DND-41 (cell line): Measurements from ENCODE around the gene MGAT4A.

Experiments used
- ATAC-seq: fragments of 200-7000 bp; cut with Tn5 transposase; 3 replicates; pipeline ENCODE4 v1.9.1; 2021; ENCODE audit warnings: low read depth; ENCODE audit not compliant: insufficient read depth
- DNase-seq: peaks from one replicate; pipeline ENCODE4 v3.0.0-alpha.2; 2020
- H2AFZ ChIP-seq: 2 replicates; pipeline ENCODE4 v1.6.0; 2012; ENCODE audit warnings: low read depth, low read length
- H3K27ac ChIP-seq: 2 replicates; pipeline ENCODE4 v1.5.1; 2012; ENCODE audit warnings: low read length, inconsistent platforms
- H3K27me3 ChIP-seq: fragments of 200-600 bp; sonication (generic); 2 replicates; pipeline ENCODE4 v1.6.0; 2012; ENCODE audit warnings: low read length, mild to moderate bottlenecking, inconsistent platforms; ENCODE audit not compliant: insufficient read depth, poor library complexity
- H3K36me3 ChIP-seq: 2 replicates; pipeline ENCODE4 v1.5.1; 2012; ENCODE audit warnings: low read length, inconsistent platforms; ENCODE audit not compliant: insufficient read depth
- H3K4me1 ChIP-seq: 2 replicates; pipeline ENCODE4 v1.5.1; 2012; ENCODE audit warnings: mild to moderate bottlenecking, low read length; ENCODE audit not compliant: insufficient read depth
- H3K4me2 ChIP-seq: 2 replicates; pipeline ENCODE4 v1.6.0; 2012; ENCODE audit warnings: mild to moderate bottlenecking, moderate library complexity, low read length, inconsistent platforms; ENCODE audit not compliant: insufficient read depth
- H3K4me3 ChIP-seq, 2 experiments: fragments of 200-600 bp in 1 of 2; shearing (Covaris generic) in 1 of 2; 2 replicates each; pipeline ENCODE4 v1.5.1; 2012 to 2016; ENCODE audit warnings: inconsistent platforms in 2 of 2, low read length in 2 of 2, mild to moderate bottlenecking in 2 of 2, low read depth in 1 of 2, moderate library complexity in 1 of 2
- H3K79me2 ChIP-seq: 2 replicates; pipeline ENCODE4 v1.6.0; 2012; ENCODE audit warnings: low read length, inconsistent platforms; ENCODE audit not compliant: insufficient read depth
- H3K9ac ChIP-seq: 2 replicates; pipeline ENCODE4 v1.6.0; 2012; ENCODE audit warnings: low read depth, mild to moderate bottlenecking, inconsistent platforms, low read length, moderate library complexity
- H3K9me3 ChIP-seq: 2 replicates; pipeline ENCODE4 v1.5.1; 2012; ENCODE audit warnings: low read length, moderate library complexity, mild to moderate bottlenecking, inconsistent platforms; ENCODE audit not compliant: insufficient read depth, severe bottlenecking
- H4K20me1 ChIP-seq: 2 replicates; pipeline ENCODE4 v1.6.0; 2012; ENCODE audit warnings: low read length; ENCODE audit not compliant: insufficient read depth
- EZH2 ChIP-seq: IDR thresholded peaks from 3 replicates; pipeline ENCODE4 v1.6.1; 2012; ENCODE audit warnings: borderline replicate concordance, low read depth, mild to moderate bottlenecking, moderate library complexity, low read length, inconsistent platforms; ENCODE audit not compliant: severe bottlenecking
- TF ChIP-seq, protein P1 (sequence below): IDR thresholded peaks from 2 replicates; pipeline ENCODE4 v1.5.1; 2012; ENCODE audit warnings: borderline replicate concordance, low read length, moderate library complexity, mild to moderate bottlenecking; ENCODE audit not compliant: poor library complexity, severe bottlenecking; ENCODE audit errors: extremely low read depth

MGAT4A gene

DNA sequence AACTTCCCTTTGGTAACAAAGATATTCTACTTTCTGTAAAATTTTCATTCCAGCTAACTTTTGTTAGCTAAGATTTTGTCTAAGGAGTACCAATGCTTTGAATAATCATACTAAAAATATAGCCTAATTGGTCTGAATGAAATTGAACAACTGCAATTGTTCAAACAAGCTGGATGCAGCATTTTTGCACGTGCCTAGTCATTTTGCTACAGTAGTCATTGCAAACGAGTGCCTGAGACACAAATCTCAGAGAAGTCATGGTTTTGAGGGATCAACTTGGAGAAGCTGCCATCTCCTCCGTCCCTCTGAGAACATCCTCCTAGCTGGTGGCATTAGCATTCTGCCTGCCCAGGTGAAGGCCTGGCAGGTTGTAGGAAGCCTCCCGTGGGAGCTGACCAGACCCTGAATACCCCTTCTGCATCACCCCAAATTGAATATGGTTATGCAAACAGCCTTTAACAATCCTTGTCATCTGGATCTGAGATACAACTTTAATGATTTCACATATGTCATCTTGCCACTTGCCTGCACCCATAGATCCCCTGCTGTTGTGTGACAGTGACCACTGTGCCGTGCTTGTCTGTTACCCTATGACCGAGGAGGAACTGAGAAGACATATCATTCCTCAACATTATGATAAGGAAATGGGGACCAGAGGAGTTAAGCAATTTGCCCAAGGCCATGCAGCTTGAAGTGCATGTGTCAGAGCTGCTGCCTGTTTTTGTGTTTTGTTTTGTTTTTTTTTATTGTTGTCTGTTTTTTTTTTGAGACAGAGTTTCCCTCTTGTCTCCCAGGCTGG lies 29.1 kb upstream of the MGAT4A start:
- DNase-seq (no peak), ATAC-seq (no peak)
- H2AFZ ChIP-seq = no peak overlapping the region
- peaks cover 11% of the 10 kb centered on the region for H3K36me3 ChIP-seq
- H3K9ac ChIP-seq = peak overlapping the region; percentile 56; the same call in 1 of the 2 replicates
- H4K20me1 ChIP-seq = no peaks in the 10 kb centered on the region
- peak overlapping the region; percentile 91 for H3K27ac ChIP-seq
- H3K9me3 ChIP-seq = no peaks in the 10 kb centered on the region
- TF ChIP-seq, protein P1, sequence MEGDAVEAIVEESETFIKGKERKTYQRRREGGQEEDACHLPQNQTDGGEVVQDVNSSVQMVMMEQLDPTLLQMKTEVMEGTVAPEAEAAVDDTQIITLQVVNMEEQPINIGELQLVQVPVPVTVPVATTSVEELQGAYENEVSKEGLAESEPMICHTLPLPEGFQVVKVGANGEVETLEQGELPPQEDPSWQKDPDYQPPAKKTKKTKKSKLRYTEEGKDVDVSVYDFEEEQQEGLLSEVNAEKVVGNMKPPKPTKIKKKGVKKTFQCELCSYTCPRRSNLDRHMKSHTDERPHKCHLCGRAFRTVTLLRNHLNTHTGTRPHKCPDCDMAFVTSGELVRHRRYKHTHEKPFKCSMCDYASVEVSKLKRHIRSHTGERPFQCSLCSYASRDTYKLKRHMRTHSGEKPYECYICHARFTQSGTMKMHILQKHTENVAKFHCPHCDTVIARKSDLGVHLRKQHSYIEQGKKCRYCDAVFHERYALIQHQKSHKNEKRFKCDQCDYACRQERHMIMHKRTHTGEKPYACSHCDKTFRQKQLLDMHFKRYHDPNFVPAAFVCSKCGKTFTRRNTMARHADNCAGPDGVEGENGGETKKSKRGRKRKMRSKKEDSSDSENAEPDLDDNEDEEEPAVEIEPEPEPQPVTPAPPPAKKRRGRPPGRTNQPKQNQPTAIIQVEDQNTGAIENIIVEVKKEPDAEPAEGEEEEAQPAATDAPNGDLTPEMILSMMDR = no peak
- no peak for TF ChIP-seq EZH2
- H3K4me3 ChIP-seq = no peak overlapping the region
- no peaks in the 10 kb centered on the region for H3K79me2 ChIP-seq
- H3K4me2 ChIP-seq = no peak overlapping the region
- no peaks in the 10 kb centered on the region for H3K27me3 ChIP-seq
- H3K4me1 ChIP-seq = peaks cover 75% of the 10 kb centered on the region

GRCh38 chr2:98759338-98759737 lies 28.4 kb upstream of the MGAT4A start:
- Histone ChIP-seq H3K27ac (peak overlapping the region; percentile 91), H3K36me3 (peaks cover 11% of the 10 kb centered on the region), H3K4me3 (no peak overlapping the region), H2AFZ (no peak overlapping the region), H3K27me3 (no peaks in the 10 kb centered on the region), H3K4me2 (peak overlapping the region; percentile 63; the same call in 1 of the 2 replicates), H3K9me3 (no peaks in the 10 kb centered on the region), H3K79me2 (no peaks in the 10 kb centered on the region), H3K4me1 (peaks cover 72% of the 10 kb centered on the region), H4K20me1 (no peaks in the 10 kb centered on the region), H3K9ac (peak overlapping the region; percentile 56)
- no peak for TF ChIP-seq EZH2
- TF ChIP-seq, protein P1 = no peak
- DNase-seq (no peak), ATAC-seq (peak; percentile 22; the same call in 2 of the 3 replicates)

DNA sequence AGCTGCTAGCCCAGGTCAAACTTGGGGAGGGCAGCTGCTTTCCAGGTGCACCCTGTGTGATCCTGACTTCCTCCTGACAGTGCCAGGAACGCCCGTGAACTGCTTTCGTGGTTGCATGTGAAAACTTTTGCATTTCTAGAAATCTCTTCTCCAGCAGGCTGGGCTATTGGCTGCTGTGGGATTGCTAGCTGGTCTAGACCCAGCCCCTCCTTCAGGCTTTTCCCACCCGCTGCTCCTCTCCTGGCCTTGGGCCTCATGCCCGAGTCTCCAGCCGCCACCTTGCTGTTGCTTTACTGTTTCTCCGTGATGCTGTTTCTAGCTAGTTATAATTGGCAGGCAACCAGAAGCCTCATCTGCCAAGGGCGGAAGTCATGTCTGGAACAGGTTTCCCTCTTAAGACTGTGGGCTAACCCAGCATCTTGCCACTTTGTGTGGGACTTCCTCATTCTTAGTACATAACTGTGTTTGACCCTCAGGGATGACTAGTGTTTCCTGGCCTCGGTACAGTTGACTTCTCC lies 27.0 kb upstream of the MGAT4A start:
- H3K27ac ChIP-seq = peak overlapping the region; percentile 91
- H3K9ac ChIP-seq = peak overlapping the region; percentile 56
- H2AFZ ChIP-seq = peak overlapping the region; percentile 65
- no peaks in the 10 kb centered on the region for H4K20me1 ChIP-seq
- no peak for TF ChIP-seq EZH2
- TF ChIP-seq, protein P1 = peak; percentile 30
- H3K4me2 ChIP-seq = peak overlapping the region; percentile 63
- H3K4me3 ChIP-seq = peak overlapping the region in 1 of 2 experiments; percentile 42; a peak in 2 of 4 replicates
- ATAC-seq (peak; percentile 87), DNase-seq (peak; percentile 85)
- no peaks in the 10 kb centered on the region for H3K79me2 ChIP-seq
- peaks cover 11% of the 10 kb centered on the region for H3K36me3 ChIP-seq
- H3K9me3 ChIP-seq = no peaks in the 10 kb centered on the region
- peaks cover 60% of the 10 kb centered on the region for H3K4me1 ChIP-seq
- no peaks in the 10 kb centered on the region for H3K27me3 ChIP-seq
